H9 (cell line): ENCODE data around the gene AJAP1. TPM values are rescaled to one million over a fixed set of nuclear protein-coding genes. Genes with fewer than 3 reads are reported as not detected.

Experiments
- DNase-seq: peaks from one replicate; pipeline ENCODE4 v3.0.0-alpha.2; 2017
- H2AFZ ChIP-seq: one replicate; pipeline ENCODE4 v1.6.1; 2013; ENCODE audit warnings: mild to moderate bottlenecking, low read length, control low read depth, moderate library complexity
- H2AK5ac ChIP-seq: 2 replicates; pipeline ENCODE4 v1.6.1; 2013; ENCODE audit warnings: low read length, control low read depth, mixed read lengths; ENCODE audit not compliant: insufficient read length
- H2BK120ac ChIP-seq: one replicate; pipeline ENCODE4 v1.6.1; 2013; ENCODE audit warnings: low read depth, mild to moderate bottlenecking, low read length, control low read depth, inconsistent platforms; ENCODE audit not compliant: poor library complexity, severe bottlenecking
- H2BK12ac ChIP-seq: 2 replicates; pipeline ENCODE4 v1.6.1; 2013; ENCODE audit warnings: low read length, control low read depth, mixed read lengths, low read depth; ENCODE audit not compliant: insufficient read length
- H2BK15ac ChIP-seq: 2 replicates; pipeline ENCODE4 v1.6.1; 2013; ENCODE audit warnings: low read depth, low read length, control low read depth
- H2BK20ac ChIP-seq: one replicate; pipeline ENCODE4 v1.6.1; 2013; ENCODE audit warnings: low read depth, mild to moderate bottlenecking, low read length, control low read depth, inconsistent platforms; ENCODE audit not compliant: poor library complexity, severe bottlenecking
- H2BK5ac ChIP-seq: 2 replicates; pipeline ENCODE4 v1.6.1; 2013; ENCODE audit warnings: low read length, control low read depth, mixed read lengths; ENCODE audit not compliant: insufficient read length
- H3K14ac ChIP-seq: 2 replicates; pipeline ENCODE4 v1.6.1; 2013; ENCODE audit warnings: low read length, control low read depth; ENCODE audit not compliant: insufficient read depth
- H3K18ac ChIP-seq: 2 replicates; pipeline ENCODE4 v1.6.1; 2013; ENCODE audit warnings: low read depth, mild to moderate bottlenecking, mixed read lengths, low read length, control low read depth; ENCODE audit not compliant: insufficient read length
- H3K23ac ChIP-seq: 2 replicates; pipeline ENCODE4 v1.6.1; 2013; ENCODE audit warnings: low read length, control low read depth, mixed read lengths, low read depth; ENCODE audit not compliant: insufficient read length
- H3K23me2 ChIP-seq: 2 replicates; pipeline ENCODE4 v1.6.1; 2013; ENCODE audit warnings: low read depth, mild to moderate bottlenecking, mixed read lengths, low read length, control low read depth; ENCODE audit not compliant: insufficient read length, poor library complexity, severe bottlenecking
- H3K27ac ChIP-seq: 2 replicates; pipeline ENCODE4 v1.5.1; 2013; ENCODE audit warnings: low read length, control low read depth, mixed read lengths, low read depth; ENCODE audit not compliant: insufficient read length
- H3K27me3 ChIP-seq: 2 replicates; pipeline ENCODE4 v1.6.1; 2013; ENCODE audit warnings: low read length, control low read depth, inconsistent platforms; ENCODE audit not compliant: insufficient read depth
- H3K4ac ChIP-seq: 2 replicates; pipeline ENCODE4 v1.6.1; 2013; ENCODE audit warnings: low read depth, mild to moderate bottlenecking, control low read depth, inconsistent platforms, low read length, moderate library complexity
- H3K4me1 ChIP-seq: 2 replicates; pipeline ENCODE4 v1.6.1; 2013; ENCODE audit warnings: low read length, control low read depth, inconsistent platforms; ENCODE audit not compliant: insufficient read depth
- H3K4me2 ChIP-seq: 2 replicates; pipeline ENCODE4 v1.6.1; 2013; ENCODE audit warnings: low read length, control low read depth, mixed read lengths; ENCODE audit not compliant: insufficient read length, insufficient read depth
- H3K56ac ChIP-seq: 2 replicates; pipeline ENCODE4 v1.6.1; 2013; ENCODE audit warnings: low read depth, mild to moderate bottlenecking, mixed read lengths, low read length, control low read depth; ENCODE audit not compliant: insufficient read length
- H3K79me1 ChIP-seq: 2 replicates; pipeline ENCODE4 v1.6.1; 2013; ENCODE audit warnings: low read depth, mild to moderate bottlenecking, moderate library complexity, low read length, control low read depth, inconsistent platforms; ENCODE audit not compliant: insufficient read depth, poor library complexity, severe bottlenecking
- H3K79me2 ChIP-seq: 2 replicates; pipeline ENCODE4 v1.6.1; 2013; ENCODE audit warnings: low read length, control low read depth, inconsistent platforms; ENCODE audit not compliant: insufficient read depth
- H3K9ac ChIP-seq: 2 replicates; pipeline ENCODE4 v1.6.1; 2013; ENCODE audit warnings: low read length, control low read depth, mixed read lengths; ENCODE audit not compliant: insufficient read length; ENCODE audit errors: extremely low read depth
- H3K9me3 ChIP-seq: one replicate; pipeline ENCODE4 v1.6.1; 2013; ENCODE audit warnings: low read depth, low read length, inconsistent platforms; ENCODE audit not compliant: control insufficient read depth
- H3T11ph ChIP-seq: one replicate; pipeline ENCODE4 v1.6.1; 2013; ENCODE audit warnings: mild to moderate bottlenecking, low read length, control low read depth, inconsistent platforms
- H4K20me1 ChIP-seq: one replicate; pipeline ENCODE4 v1.6.1; 2013; ENCODE audit not compliant: control insufficient read depth, insufficient read length, insufficient read depth
- H4K5ac ChIP-seq: 2 replicates; pipeline ENCODE4 v1.6.1; 2013; ENCODE audit warnings: low read depth, mild to moderate bottlenecking, mixed read lengths, low read length, control low read depth; ENCODE audit not compliant: insufficient read length
- H4K8ac ChIP-seq: replicated peaks from 2 replicates; pipeline ENCODE4 v1.6.1; 2013; ENCODE audit warnings: low read length, control low read depth, mixed read lengths, low read depth; ENCODE audit not compliant: insufficient read length
- H4K91ac ChIP-seq: 2 replicates; pipeline ENCODE4 v1.6.1; 2013; ENCODE audit warnings: low read depth, mild to moderate bottlenecking, moderate library complexity, mixed read lengths, low read length, control low read depth; ENCODE audit not compliant: insufficient read length
- H3K27ac Mint-ChIP-seq, 3 experiments: 2 replicates in 2 of 3; 3 replicates in 1 of 3; pipeline ENCODE4 v1.8.0; 2020 to 2021; ENCODE audit warnings: mixed read lengths in 3 of 3, mild to moderate bottlenecking in 1 of 3, moderate library complexity in 1 of 3
- H3K27me3 Mint-ChIP-seq: 2 replicates; pipeline ENCODE4 v1.8.0; 2021; ENCODE audit warnings: low read depth, mild to moderate bottlenecking, moderate library complexity, mixed read lengths
- H3K36me3 Mint-ChIP-seq, 3 experiments: 2 replicates in 2 of 3; 3 replicates in 1 of 3; pipeline ENCODE4 v1.8.0; 2020 to 2021; ENCODE audit warnings: low read depth in 3 of 3, mixed read lengths in 3 of 3; ENCODE audit not compliant: insufficient read depth in 1 of 3
- H3K4me1 Mint-ChIP-seq, 2 experiments: 2 replicates each; pipeline ENCODE4 v1.8.0; 2020; ENCODE audit warnings: mixed read lengths in 2 of 2
- H3K4me3 Mint-ChIP-seq, 2 experiments: 2 replicates in 1 of 2; 3 replicates in 1 of 2; pipeline ENCODE4 v1.8.0; 2020 to 2021; ENCODE audit warnings: mild to moderate bottlenecking in 2 of 2, mixed read lengths in 2 of 2, moderate library complexity in 1 of 2
- H3K9me3 Mint-ChIP-seq, 2 experiments: 2 replicates in 1 of 2; 3 replicates in 1 of 2; pipeline ENCODE4 v1.8.0; 2020; ENCODE audit warnings: mild to moderate bottlenecking in 2 of 2, mixed read lengths in 2 of 2, moderate library complexity in 1 of 2
- CTCF ChIP-seq: fragments of 200-600 bp; sonication (generic); conservative IDR thresholded peaks from 3 replicates; pipeline ENCODE4 v1.8.0; 2021; ENCODE audit warnings: antibody characterized with exemption, mild to moderate bottlenecking
- WGBS: extraction: QIAGEN DNeasy Blood & Tissue Kit; methylation state at CpG from one replicate; pipeline ENCODE4 v1.1.7; 2013; ENCODE audit warnings: missing lambda C conversion rate, low lambda C conversion rate, mixed read lengths; ENCODE audit not compliant: insufficient read length; ENCODE audit errors: extremely low coverage; 5-methylcytosine and 5-hydroxymethylcytosine counted together
- total RNA-seq: library from RNA; stranded (reverse); gene quantifications from 2 replicates; pipeline ENCODE4 v1.2.1, GENCODE V29; 2021

The AJAP1 gene
- total RNA-seq, 1 experiment from 2014 or later = 8.6 TPM

DNA sequence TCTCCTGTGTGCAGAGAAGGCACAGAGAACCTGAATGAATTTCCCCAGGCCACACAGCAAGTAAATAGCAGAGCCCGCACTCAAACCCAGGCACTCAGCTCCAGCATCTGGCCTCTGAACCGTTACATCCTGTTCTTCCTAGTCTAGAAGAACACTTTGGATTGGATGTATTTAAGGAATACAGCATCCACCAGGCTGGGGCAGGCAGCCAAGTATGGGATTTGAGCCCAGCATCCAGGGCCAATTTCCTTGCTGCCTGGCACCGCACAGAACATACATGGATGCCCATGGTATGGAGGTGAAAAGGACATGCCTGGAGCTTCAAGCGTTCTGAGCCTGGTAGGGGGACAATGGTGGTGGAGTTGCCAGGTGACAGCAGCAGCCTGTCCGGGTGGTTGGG is 9.7 kb downstream of the AJAP1 start:
- H3K36me3 Mint-ChIP-seq = peaks cover 4 to 25% (median 17%) of the 10 kb centered on the region in 3 experiments
- Histone ChIP-seq H2AK5ac (no peak overlapping the region), H3K4ac (no peak overlapping the region), H2BK120ac (no peak overlapping the region), H3K27me3 (no peaks in the 10 kb centered on the region), H4K20me1 (no peaks in the 10 kb centered on the region), H3K4me2 (no peak overlapping the region), H3K14ac (no peak overlapping the region), H2AFZ (no peak overlapping the region), H3K56ac (no peak overlapping the region), H3K9ac (no peak overlapping the region), H2BK12ac (no peak overlapping the region), H3K9me3 (no peaks in the 10 kb centered on the region), H3K4me1 (peaks cover 6% of the 10 kb centered on the region), H3K23me2 (no peaks in the 10 kb centered on the region), H4K5ac (no peak overlapping the region), H3K23ac (no peak overlapping the region), H2BK20ac (no peak overlapping the region), H2BK5ac (no peak overlapping the region), H3T11ph (no peak overlapping the region), H3K27ac (no peak overlapping the region), H3K79me2 (no peaks in the 10 kb centered on the region; the same call in 1 of the 2 replicates), H3K79me1 (no peaks in the 10 kb centered on the region), H4K91ac (no peak overlapping the region), H4K8ac (no peak overlapping the region), H3K18ac (no peak overlapping the region), H2BK15ac (no peak overlapping the region)
- peaks cover 36% of the 10 kb centered on the region for H3K27me3 Mint-ChIP-seq
- no peak overlapping the region; a peak in 1 of 7 replicates for H3K27ac Mint-ChIP-seq
- peaks cover 19 to 23% of the 10 kb centered on the region in 2 experiments for H3K4me1 Mint-ChIP-seq
- peaks cover 19 to 27% of the 10 kb centered on the region in 2 experiments for H3K9me3 Mint-ChIP-seq
- WGBS = no CpG with 5 or more reads among the region's 5 CpGs
- no peak for DNase-seq
- no peak for TF ChIP-seq CTCF
- H3K4me3 Mint-ChIP-seq = no peak overlapping the region
